Thoracic aorta (tissue), 2 donors: ENCODE results near the gene ANXA6. TPM values are rescaled to one million over a fixed set of nuclear protein-coding genes. Genes with fewer than 3 reads are reported as not detected.

ENCODE experiments used
- ATAC-seq: fragments of 150-250 bp; one replicate; pipeline ENCODE4 v1.8.0; 2017; ENCODE audit warnings: low read depth; ENCODE audit not compliant: insufficient number of reproducible peaks, low FRiP score
- DNase-seq: peaks from one replicate; pipeline ENCODE4 v3.0.0-alpha.2; 2020; ENCODE audit warnings: low spot score
- H3K27ac ChIP-seq, 2 donors: fragments of 200-600 bp; sonication (generic); 1 replicate in 1 of 2; 2 replicates in 1 of 2; pipeline ENCODE4 v1.5.1; 2016; ENCODE audit warnings: mild to moderate bottlenecking in 2 of 2, moderate library complexity in 2 of 2
- H3K27me3 ChIP-seq: fragments of 200-600 bp; sonication (generic); replicated peaks from 2 replicates; pipeline ENCODE4 v1.6.0; 2016; ENCODE audit warnings: mild to moderate bottlenecking; ENCODE audit not compliant: insufficient read depth
- H3K36me3 ChIP-seq: fragments of 200-600 bp; sonication (generic); one replicate; pipeline ENCODE4 v1.5.1; 2016
- H3K4me1 ChIP-seq, 2 donors: fragments of 200-600 bp; sonication (generic); 1 replicate in 1 of 2; 2 replicates in 1 of 2; pipeline versions ENCODE4 v1.5.1 to v1.6.0; 2016; ENCODE audit warnings: low read depth in 2 of 2, mild to moderate bottlenecking in 1 of 2; ENCODE audit not compliant: control insufficient read depth in 1 of 2
- H3K4me3 ChIP-seq: fragments of 200-600 bp; sonication (generic); 2 replicates; pipeline ENCODE4 v1.5.1; 2016; ENCODE audit warnings: mild to moderate bottlenecking
- H3K9me3 ChIP-seq: fragments of 200-600 bp; sonication (generic); 2 replicates; pipeline ENCODE4 v1.5.1; 2016
- total RNA-seq, 2 donors: library from RNA; depleted of rRNA; stranded (reverse); fragments of >200 nt; gene quantifications; one replicate each; pipeline versions ENCODE4 v1.1.0 to v1.2.3, GENCODE V29; 2016
- TF ChIP-seq, protein P1 (sequence below): fragments of 200-600 bp; sonication (generic); IDR thresholded peaks from one replicate; pipeline ENCODE4 v1.5.1; 2019; ENCODE audit warnings: antibody characterized with exemption

The ANXA6 gene
- total RNA-seq, 2 donors from 2014 or later, result 207 to 349 TPM

DNA sequence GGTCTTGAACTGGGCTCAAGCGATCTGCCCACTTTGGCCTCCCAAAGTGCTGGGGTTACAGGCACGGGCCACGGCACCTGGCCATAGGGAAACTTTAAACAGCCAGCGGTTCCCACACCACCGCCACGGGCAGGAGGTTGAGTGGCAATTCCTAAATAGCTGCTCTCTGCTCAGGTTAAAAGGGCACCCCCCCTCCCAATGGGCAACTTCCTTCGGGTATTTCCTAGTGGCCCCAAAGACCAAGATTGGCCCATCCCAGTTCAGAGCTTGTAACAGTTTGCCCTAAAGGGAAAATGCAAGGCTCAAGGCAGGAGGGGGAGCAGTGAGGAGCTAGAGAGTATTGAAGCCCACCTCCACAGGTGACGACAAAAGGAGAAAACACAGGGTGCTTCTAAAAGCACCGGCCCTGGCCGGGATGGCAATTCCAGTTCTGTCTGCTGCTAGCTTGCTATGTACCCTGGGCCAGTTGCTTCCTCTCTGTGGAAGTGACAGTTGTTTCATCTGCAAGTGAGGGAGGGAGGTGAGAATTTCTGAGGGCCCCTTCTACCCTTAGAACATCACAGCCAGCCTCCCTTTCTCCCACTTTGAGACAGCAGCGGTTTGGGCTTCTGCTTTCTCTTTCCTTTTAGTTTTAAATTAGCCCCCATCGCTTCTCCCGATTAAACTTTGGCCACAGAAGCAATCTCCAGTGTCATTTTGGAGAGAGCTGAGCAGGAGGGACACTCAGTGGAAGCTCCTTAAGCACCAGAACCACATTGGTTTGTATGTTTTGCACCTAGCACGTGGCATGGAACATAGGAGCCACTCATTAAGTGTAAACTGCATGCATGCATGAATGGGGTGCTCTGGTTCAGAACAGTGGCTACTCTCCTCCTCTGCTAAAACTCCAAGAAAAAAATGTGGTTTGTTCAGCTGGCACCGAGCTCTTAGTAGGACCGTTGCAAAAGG lies 59.5 kb downstream of the ANXA6 start:
- H3K4me3 ChIP-seq, result no peak overlapping the region
- H3K9me3 ChIP-seq, result no peaks in the 10 kb centered on the region
- TF ChIP-seq, protein P1, sequence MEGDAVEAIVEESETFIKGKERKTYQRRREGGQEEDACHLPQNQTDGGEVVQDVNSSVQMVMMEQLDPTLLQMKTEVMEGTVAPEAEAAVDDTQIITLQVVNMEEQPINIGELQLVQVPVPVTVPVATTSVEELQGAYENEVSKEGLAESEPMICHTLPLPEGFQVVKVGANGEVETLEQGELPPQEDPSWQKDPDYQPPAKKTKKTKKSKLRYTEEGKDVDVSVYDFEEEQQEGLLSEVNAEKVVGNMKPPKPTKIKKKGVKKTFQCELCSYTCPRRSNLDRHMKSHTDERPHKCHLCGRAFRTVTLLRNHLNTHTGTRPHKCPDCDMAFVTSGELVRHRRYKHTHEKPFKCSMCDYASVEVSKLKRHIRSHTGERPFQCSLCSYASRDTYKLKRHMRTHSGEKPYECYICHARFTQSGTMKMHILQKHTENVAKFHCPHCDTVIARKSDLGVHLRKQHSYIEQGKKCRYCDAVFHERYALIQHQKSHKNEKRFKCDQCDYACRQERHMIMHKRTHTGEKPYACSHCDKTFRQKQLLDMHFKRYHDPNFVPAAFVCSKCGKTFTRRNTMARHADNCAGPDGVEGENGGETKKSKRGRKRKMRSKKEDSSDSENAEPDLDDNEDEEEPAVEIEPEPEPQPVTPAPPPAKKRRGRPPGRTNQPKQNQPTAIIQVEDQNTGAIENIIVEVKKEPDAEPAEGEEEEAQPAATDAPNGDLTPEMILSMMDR, result no peak
- DNase-seq (no peak), ATAC-seq (no peak)
- no peaks in the 10 kb centered on the region for H3K27me3 ChIP-seq
- peaks cover 23 to 58% of the 10 kb centered on the region in 2 donors for H3K4me1 ChIP-seq
- H3K36me3 ChIP-seq, result peaks cover 5% of the 10 kb centered on the region
- H3K27ac ChIP-seq, result no peak overlapping the region

DNA sequence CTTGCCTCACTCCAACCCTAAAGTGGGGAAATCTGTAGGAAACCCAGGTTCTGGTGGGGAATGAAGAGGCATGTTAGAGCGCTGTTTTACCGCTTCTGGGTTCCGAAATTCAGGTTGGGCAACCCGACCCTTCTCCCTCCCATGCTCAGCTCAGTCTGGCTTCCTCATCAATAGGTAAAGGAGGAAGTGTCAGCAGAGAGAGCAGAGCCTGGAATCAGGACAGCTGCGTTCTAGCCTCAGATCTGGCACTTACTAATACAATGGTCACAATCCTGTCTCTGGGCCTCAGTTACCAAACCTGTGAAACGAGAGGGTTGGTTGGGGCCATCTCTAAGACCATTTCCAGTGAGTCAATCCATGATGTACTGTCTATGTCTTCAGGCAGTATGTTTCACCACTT lies 60.5 kb downstream of the ANXA6 start:
- no peak for DNase-seq
- Histone ChIP-seq H3K4me3 (no peak overlapping the region), H3K27ac (no peak overlapping the region), H3K4me1 (peaks cover 28 to 62% of the 10 kb centered on the region in 2 donors), H3K36me3 (peaks cover 3% of the 10 kb centered on the region), H3K9me3 (no peaks in the 10 kb centered on the region), H3K27me3 (no peaks in the 10 kb centered on the region)
- TF ChIP-seq, protein P1, result no peak
- no peak for ATAC-seq

DNA sequence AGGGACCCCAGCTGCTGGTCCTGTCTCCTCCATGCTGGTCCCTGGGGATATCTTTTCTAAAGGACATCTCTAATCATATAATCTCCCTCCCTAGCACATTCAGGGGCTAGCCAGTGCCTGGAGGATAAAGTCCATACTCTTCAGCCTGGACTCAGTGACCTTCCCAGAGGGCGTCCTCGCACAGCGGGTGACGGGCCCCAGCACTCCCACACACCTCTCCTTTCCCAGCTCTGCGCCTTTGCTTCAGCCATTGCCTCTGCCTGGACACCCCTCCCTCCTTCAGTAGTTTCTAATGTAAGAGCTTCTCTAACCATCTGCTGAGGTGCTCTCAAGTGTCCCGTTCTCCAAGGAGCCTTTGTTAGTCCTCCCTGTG lies 61.6 kb downstream of the ANXA6 start:
- H3K36me3 ChIP-seq, result no peaks in the 10 kb centered on the region
- peaks cover 28 to 51% of the 10 kb centered on the region in 2 donors for H3K4me1 ChIP-seq
- peak overlapping the region in 1 of 2 donors; percentile 18 for H3K27ac ChIP-seq
- no peak overlapping the region for H3K4me3 ChIP-seq
- ATAC-seq, result no peak
- H3K27me3 ChIP-seq, result no peaks in the 10 kb centered on the region
- TF ChIP-seq, protein P1, result no peak
- no peak for DNase-seq
- no peaks in the 10 kb centered on the region for H3K9me3 ChIP-seq

GRCh38 chr5:151095341-151096000 lies 62.1 kb downstream of the ANXA6 start:
- Histone ChIP-seq H3K4me3 (no peak overlapping the region), H3K27ac (peak overlapping the region in 1 of 2 donors; percentile 18), H3K4me1 (peaks cover 28 to 46% of the 10 kb centered on the region in 2 donors), H3K9me3 (no peaks in the 10 kb centered on the region), H3K27me3 (no peaks in the 10 kb centered on the region), H3K36me3 (no peaks in the 10 kb centered on the region)
- no peak for ATAC-seq
- DNase-seq, result no peak
- TF ChIP-seq, protein P1, result no peak

DNA sequence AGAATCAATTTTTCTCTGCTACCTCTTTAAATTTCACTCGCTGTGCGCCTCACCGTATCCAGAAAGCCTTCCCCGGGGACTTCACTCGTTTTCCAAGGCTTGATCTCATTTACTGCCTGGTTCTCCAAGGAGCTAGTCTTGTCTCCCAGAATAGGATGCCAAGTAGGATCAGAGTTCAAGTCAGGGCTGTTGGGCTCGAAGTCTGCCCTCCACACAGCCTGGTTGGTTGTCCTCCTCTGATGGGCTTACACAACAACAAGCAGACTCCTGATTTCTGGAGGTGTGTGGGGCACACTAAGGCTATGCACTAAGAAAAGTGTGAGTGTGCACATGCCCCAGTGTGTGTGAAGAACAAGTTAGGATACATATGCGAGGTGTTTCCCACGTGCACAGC lies 62.7 kb downstream of the ANXA6 start:
- no peaks in the 10 kb centered on the region for H3K36me3 ChIP-seq
- TF ChIP-seq, protein P1, result no peak
- peaks cover 28 to 41% of the 10 kb centered on the region in 2 donors for H3K4me1 ChIP-seq
- no peaks in the 10 kb centered on the region for H3K27me3 ChIP-seq
- no peaks in the 10 kb centered on the region for H3K9me3 ChIP-seq
- ATAC-seq, result no peak
- peak overlapping the region; percentile 18 for H3K4me3 ChIP-seq
- H3K27ac ChIP-seq, result peak overlapping the region in 1 of 2 donors; percentile 60
- DNase-seq, result no peak
